ENCODE measurements around the gene P3R3URF.

GRCh38 chr1:46175243-46175642 is 1.0 kb downstream of the P3R3URF start:
- TF ChIP-seq CTCF (IDR thresholded peaks at IDR 0.05; ENCODE audit: insufficient read depth, low read length), result no peak
- TF ChIP-seq POLR2AphosphoS5 (IDR thresholded peaks at IDR 0.05; ENCODE audit: low read depth), result no peak
- TF ChIP-seq REST (IDR thresholded peaks at IDR 0.05; ENCODE audit: insufficient replicate concordance, low read depth), result no peak
- TF ChIP-seq SPI1 (IDR thresholded peaks at IDR 0.05; ENCODE audit: borderline replicate concordance, low read depth), result no peak
- TF ChIP-seq GABPA (IDR thresholded peaks at IDR 0.05; ENCODE audit: low read depth), result no peak

All from HL-60 (cell line).